Stimulated activated CD4-positive, alpha-beta T cell treated with anti-CD3 and anti-CD28 coated beads, Interleukin-2, amount 100 ng/mL, for 4 hours (primary cell): ENCODE data around the gene SETD3.

Experiments
- DNase-seq: peaks from one replicate; pipeline ENCODE4 v3.0.0-alpha.2; 2020; ENCODE audit warnings: low read depth

SETD3 gene

GRCh38 chr14:99516871-99517642, 36.4 kb upstream of the SETD3 start:
- DNase-seq: no peak

GRCh38 chr14:99516156-99516870, 35.7 kb upstream of the SETD3 start:
- no peak for DNase-seq

GRCh38 chr14:99515301-99516155, 34.9 kb upstream of the SETD3 start:
- no peak for DNase-seq

GRCh38 chr14:99514552-99515300, 34.1 kb upstream of the SETD3 start:
- no peak for DNase-seq

- no peak for DNase-seq
Measured at GRCh38 chr14:99513946-99514551, 33.4 kb upstream of the SETD3 start.

GRCh38 chr14:99513183-99513694, 32.6 kb upstream of the SETD3 start:
- DNase-seq: no peak

- no peak for DNase-seq
Measured at GRCh38 chr14:99512571-99513182, 32.0 kb upstream of the SETD3 start.

GRCh38 chr14:99512110-99512449, 31.4 kb upstream of the SETD3 start:
- no peak for DNase-seq

- DNase-seq: no peak
Measured at GRCh38 chr14:99511421-99512109, 30.9 kb upstream of the SETD3 start.

GRCh38 chr14:99510556-99511139, 30.0 kb upstream of the SETD3 start:
- DNase-seq: no peak

GRCh38 chr14:99509871-99510555, 29.4 kb upstream of the SETD3 start:
- DNase-seq: no peak

- DNase-seq: no peak
Measured at GRCh38 chr14:99508896-99509629, 28.4 kb upstream of the SETD3 start.

- no peak for DNase-seq
Measured at GRCh38 chr14:99507860-99508640, 27.4 kb upstream of the SETD3 start.

- DNase-seq: no peak
Measured at GRCh38 chr14:99506276-99506675, 25.6 kb upstream of the SETD3 start.

GRCh38 chr14:99505089-99505488, 24.4 kb upstream of the SETD3 start:
- no peak for DNase-seq

- DNase-seq: no peak
Measured at GRCh38 chr14:99503848-99504453, 23.3 kb upstream of the SETD3 start.

GRCh38 chr14:99502989-99503421, 22.3 kb upstream of the SETD3 start:
- DNase-seq: no peak
